Kidney capillary endothelial cell (primary cell): ENCODE results near the gene SQSTM1.
A peak's percentile ranks its signal among the peaks of the same experiment; 100 is the strongest.
"Not testable (repeated sequence)": the region's sequence is repeated elsewhere in the genome, so short reads cannot be mapped to it uniquely, and the experiment has no call there.

ENCODE experiments used
- DNase-seq: peaks from one replicate; pipeline ENCODE4 v3.0.0-alpha.2; 2018; ENCODE audit warnings: low spot score

The SQSTM1 gene

DNA sequence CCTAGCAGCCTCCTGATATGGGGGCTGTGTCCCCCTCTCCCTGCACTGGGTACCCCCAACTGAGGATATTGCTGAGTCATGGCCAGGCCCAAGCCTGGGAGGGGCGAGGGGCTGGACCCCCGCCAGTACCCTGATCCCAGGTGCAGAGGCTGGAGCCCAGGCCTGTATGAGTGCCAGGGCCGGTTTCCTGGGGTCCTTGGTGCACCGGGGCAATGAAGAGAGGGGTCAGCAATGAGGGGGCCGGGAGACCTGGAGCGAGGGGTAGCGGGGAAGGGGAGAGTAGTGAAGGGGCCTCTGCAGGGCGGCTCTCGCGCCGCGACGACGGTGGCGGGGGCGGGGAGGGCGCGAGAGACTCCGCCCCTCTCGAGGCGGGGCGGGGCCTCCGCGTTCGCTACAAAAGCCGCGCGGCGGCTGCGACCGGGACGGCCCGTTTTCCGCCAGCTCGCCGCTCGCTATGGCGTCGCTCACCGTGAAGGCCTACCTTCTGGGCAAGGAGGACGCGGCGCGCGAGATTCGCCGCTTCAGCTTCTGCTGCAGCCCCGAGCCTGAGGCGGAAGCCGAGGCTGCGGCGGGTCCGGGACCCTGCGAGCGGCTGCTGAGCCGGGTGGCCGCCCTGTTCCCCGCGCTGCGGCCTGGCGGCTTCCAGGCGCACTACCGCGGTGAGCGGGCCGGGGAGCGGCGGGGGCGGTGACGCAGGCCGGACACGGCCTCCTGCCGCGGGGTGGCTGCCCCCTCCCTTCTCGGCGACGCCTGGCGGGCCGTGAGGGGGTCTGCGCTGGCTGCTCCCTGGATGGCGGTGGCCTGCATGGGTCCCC lies at the start of gene SQSTM1:
Gene SQSTM1, plus strand, starts transcription at position 423 of the 815 bp plus-strand sequence. Its CDS starts 32 bp downstream, at position 455.
- DNase-seq: peak; percentile 79

DNA sequence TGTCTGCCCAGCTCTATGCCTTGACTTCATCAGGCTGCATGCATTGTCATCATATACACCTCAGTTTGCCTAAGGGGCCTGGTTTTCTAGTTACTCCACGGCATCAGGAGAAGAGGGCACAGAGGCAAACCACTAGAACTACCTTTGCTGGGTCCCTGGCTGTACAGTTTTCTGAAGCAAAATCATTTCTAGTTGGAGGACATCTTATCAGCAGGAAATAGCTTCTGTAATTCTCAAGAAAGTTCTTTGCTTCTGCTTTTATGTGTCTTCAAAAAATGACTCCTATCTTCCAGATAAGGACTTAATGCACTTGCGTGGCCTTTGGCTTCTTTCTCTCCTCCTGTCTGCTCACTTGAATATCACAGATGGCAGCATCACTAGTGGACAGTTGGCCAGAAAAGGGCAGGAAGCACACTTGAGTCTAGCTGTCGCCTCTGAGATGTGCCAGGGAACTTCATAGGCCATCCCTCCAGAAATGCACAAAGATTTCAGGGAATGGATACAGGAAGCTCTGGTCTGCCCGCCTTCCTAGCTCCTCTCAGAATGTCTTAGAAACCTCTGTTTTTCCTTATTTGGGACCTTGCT lies 49.3 kb upstream of the SQSTM1 start:
- DNase-seq: no peak

DNA sequence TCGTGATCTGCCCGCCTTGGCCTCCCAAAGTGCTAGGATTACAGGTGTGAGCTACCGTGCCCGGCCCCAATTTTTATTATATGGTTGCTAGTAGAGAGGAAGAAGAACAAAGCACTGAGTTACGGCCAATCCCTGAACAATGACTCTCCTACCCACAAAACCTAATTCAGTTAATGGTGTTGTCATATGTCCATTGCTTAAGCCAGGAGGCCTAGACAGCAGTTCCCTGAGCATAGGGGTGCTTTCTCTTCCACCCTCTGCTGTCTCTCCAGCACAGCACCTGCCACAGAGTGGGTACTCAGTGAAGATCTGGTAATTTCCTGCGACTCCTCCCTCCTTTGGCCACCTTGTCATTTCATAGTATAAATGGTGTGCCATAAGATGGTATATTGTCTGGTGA lies 48.4 kb upstream of the SQSTM1 start:
- no peak for DNase-seq

DNA sequence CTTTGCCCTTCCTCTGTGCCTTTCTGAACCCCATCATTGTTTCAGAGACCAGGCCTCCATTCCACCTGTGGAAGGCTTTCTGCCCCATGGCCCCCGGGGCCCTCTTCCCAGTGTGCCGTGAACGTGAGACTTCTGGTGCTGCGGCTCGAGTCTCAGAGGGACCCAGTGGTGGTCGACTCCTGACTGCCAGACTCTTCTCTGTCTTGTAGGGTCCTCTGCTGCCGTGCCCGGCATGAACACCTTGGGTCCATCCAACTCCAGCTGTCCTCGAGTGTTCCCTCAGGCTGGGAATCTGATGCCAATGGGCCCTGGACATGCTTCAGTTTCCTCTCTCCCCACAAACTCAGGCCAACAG lies 47.0 kb upstream of the SQSTM1 start:
- DNase-seq: no peak

DNA sequence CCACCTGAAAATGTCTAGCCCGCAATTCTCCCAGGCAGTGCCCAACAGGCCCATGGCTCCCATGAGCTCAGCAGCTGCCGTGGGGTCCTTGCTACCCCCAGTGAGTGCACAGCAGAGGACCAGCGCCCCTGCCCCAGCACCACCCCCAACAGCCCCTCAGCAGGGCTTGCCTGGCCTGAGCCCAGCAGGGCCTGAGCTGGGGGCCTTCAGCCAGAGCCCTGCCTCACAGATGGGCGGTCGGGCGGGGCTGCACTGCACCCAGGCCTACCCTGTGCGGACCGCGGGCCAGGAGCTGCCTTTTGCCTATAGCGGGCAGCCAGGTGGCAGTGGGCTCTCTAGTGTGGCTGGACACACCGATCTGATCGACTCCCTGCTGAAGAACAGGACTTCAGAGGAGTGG lies 46.3 kb upstream of the SQSTM1 start:
- no peak for DNase-seq

DNA sequence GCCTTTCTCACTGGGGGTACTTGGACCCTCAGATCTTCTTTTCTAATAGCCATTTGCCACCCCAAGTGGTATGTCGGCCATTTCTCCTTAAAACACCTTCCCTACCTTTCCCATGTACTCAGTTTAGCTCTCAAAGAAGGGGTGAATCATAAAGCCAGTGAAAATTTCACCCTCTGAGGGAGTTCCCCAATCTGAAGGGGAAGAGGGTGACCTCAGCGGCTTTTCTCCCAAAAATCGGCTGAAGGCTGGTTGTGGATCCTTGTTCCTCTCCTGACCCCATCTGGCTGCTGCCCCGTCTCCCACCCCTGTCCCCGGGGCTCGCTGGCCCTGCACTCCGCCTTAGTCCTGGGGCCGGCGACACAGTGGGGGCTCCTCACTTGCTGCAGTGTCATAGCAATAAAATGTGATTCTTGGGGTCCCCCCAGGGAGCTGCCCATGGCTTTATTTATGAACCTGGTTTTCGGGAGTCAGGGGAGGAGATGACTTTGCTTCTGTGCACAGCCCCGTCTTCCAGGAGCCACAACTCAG lies 44.2 kb upstream of the SQSTM1 start:
- no peak for DNase-seq

DNA sequence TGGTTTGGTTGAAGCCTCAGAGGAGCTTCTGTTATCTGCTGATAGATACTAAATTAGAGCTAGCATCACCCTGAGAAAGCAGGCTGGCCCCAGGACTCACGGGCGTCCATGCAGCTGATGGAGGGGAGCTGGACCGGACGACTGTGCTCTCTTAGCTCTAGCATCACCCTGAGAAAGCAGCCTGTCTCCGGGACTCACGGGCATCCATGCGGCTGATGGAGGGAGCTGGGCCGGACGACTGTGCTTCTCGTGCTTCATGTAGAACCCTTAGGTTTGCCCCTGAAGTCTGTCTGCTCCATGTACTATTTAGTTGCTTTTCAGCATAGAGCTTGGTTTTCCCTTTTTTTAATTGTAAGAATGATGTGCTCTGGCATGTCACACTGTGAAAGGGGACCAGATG lies 43.2 kb upstream of the SQSTM1 start:
- DNase-seq: no peak

DNA sequence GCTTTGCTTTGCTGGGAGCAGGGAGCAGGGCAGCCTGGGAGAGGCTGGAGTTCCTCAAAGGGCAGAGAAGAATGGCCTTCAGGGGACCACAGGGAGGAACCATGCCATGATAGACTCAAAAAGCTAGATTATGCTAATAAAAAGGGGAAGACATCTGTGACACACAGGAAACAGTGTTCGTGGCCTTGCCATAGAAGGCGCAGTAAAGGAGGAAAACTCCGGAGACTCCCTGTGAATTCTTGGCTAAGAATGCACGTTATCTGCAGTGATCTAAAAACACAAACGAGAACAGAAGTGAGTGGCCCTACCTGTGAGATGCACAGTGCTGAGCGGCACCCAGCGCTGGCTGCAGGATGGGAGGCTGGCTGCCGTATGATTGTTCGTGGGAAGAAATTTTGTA lies 42.8 kb upstream of the SQSTM1 start:
- DNase-seq: no peak

DNA sequence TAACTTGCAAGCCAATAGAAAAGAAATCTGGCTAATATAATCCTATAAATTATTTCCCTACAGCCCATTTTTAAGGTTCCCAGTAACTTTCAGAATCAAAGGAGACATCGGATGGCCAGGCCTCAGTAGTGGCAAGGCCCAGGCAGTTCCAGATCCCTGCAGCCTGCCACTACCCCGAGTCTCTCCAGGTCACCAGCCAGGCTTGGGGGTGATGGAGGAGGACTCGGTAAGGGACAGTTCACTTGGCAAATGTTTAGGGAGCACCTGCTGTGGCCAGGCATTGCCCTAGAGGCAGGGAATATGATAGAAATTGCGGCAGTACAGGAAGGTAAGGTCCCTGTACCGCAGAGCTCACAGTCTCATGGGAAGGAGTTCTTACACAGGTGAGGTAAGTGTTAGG lies 42.1 kb upstream of the SQSTM1 start:
- DNase-seq: no peak

DNA sequence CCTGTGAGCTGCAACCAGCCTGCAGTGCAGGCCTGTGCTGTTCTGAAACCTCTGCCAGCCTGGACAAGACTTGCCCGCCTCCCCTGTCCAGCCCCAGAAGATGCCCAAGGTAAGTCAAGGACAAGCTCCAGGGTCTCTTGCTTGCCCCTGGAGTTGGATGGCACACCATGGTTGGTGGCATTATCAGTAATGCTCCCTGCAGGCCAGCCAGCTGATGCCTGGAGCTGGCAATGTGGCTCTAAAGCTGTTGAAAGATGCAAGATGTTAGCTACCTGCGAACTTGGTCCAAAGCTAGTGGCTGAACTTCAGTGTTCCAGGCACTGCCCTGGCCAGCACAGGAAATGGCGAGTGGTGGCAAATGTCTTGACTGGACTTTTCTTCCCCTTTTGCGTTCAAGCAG lies 40.9 kb upstream of the SQSTM1 start:
- DNase-seq: no peak

DNA sequence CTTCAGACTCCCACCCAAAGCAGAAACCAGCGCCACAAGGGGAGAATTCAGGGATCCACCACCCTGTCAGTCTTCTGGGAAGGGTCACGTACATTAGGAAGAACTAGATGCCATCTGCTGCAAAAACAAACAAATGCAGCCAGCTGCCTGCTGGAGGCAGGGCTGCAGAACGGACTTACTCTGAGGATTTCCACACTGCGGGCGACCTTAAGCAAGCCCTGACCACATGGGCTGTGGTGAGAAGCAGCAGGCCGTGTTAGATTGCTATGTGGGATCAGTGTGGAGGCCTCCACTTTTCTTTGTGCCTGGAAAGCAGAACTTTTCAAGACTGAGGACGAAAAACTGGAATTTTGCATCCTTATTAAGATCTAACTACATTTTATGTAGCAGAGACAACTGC lies 40.3 kb upstream of the SQSTM1 start:
- no peak for DNase-seq

DNA sequence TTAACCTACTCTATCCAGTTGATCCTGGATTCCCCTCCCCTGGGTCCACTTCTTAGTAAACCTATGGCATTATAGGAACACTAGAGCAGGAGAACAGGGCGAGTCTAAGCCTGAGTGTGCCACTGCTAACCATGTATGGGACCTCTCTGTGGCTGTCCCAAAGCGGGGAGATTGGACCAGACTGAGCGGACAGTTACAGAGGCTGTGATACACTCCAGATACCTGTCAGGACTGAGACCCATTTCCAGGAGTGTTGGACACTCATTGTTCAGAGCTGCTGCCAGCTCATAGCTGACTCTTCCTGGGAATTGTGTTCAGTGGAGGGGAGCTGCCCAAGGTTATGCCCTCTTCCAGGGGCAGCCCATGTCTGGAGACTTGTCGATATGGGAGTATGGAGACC lies 38.9 kb upstream of the SQSTM1 start:
- DNase-seq: no peak

DNA sequence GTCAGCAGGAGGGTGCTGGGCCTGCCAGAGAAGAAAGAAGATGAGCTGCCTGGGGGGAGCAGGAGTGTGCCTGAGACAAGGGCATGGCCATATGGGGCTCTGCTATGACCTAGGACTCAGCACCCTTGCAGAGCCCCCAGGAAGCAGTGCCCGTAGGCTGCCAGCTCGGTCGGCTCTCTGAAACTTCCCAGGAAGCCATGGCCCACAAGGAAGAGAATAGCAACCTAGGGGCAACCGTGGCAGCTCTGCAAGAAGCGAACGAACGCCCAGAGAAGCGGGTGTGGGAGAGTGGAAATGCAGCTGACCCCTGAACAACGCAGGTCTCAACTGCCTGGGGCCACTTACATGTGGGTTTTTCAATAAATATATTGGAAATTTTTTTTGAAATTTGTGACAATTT lies 37.6 kb upstream of the SQSTM1 start:
- no peak for DNase-seq

DNA sequence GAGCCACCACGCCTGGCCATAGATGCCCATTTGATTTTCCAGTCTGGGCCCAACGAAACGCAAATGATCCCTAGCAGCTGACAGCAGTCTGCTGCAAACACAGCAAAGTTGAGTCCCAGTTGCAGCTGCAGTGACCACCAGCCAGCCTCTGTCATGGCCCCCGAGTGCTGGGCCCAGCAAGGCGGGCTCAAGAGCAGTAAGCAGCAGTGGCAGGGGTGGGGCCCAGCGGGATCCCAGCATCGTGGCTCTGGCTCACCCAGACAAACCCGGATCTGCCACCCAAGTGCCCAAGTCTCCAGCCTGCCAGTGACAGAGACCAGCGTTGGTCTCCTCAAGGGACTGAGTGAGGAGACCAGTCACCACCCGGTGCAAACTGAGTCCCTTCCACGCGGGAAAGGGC lies 33.8 kb upstream of the SQSTM1 start:
- no peak for DNase-seq

DNA sequence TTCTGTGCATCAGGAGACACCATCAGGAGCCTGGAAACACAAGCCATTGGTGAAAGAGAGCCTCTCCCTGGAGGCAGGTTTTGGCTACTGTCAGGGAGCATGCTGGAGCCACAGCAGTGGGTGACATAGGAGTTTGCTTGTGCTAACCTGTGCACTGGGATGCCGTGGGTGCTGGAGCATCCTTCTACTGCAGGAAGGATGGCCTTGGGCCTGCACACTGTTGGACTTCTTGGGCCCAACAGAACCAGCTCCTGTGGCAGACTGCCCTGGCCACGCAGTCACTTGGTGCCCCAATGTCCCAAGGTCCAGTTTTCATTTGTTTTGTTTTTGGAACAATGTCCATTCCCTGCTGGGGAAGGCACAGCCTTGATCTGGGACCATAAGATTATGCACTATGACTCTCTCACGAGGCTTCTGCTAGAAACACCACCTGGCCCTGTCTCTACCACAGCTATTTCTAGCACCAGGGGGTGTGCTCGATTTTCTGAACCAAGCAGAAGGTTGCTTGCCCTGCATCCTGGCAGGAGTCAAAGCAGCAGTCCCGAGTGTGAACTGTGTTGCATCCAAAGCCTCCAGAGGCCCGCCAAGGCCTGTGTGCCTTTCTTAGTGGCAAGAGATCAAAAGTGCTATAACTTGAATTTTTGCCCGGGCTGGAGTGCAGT lies 32.4 kb upstream of the SQSTM1 start:
- no peak for DNase-seq

DNA sequence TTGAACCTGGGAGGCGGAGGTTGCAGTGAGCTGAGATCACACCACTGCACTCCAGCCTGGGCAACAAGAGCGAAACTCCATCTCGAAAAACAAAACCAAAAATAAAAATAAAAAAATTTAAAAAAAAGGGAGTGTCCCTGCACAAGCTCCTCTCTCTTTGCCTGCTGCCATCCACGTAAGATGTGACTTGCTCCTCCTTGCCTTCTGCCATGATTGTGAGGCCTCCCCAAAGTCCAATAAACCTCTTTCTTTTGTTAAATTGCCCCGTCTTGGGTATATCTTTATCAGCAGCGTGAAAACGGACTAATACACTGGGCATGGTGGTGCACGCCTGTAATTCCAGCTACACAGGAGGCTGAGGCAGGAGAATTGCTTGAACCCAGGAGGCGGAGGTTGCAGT lies 31.4 kb upstream of the SQSTM1 start:
- not testable (repeated sequence) for DNase-seq

DNA sequence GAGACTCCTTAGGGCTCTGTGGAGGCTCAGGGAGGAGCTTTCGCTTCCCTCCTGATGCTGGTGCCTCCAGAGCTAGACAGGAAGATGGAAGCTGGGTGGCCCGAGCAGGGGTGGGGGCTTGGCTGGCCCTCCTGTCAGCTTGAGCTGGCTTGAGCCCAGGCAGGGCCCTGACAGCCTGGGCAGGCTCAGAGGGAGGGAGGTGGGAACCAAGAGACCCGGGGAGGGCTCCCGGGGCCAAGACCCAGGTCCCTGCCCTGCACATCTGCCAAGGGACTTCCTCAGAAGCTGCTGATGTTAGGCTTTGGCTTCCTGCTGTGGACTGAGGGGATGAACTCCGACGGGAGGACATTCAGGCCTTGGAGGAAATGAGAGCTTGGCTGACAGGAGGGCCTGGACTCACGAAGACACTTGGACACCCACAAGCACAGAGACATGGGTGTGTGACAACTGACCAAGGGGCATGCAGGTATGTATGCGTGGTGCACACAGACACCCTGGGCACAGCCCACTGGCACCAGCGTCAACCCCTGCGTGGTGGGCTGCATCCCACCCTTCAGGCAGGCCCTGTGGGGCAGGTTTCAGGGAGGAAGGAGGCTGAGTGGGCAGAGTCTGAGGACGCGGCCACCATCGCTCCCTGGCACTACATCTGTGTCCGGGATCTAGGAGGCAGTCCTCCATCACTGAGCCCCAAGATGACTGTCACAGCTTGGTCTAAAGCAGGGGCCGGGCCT lies 28.7 kb upstream of the SQSTM1 start:
- DNase-seq: no peak

DNA sequence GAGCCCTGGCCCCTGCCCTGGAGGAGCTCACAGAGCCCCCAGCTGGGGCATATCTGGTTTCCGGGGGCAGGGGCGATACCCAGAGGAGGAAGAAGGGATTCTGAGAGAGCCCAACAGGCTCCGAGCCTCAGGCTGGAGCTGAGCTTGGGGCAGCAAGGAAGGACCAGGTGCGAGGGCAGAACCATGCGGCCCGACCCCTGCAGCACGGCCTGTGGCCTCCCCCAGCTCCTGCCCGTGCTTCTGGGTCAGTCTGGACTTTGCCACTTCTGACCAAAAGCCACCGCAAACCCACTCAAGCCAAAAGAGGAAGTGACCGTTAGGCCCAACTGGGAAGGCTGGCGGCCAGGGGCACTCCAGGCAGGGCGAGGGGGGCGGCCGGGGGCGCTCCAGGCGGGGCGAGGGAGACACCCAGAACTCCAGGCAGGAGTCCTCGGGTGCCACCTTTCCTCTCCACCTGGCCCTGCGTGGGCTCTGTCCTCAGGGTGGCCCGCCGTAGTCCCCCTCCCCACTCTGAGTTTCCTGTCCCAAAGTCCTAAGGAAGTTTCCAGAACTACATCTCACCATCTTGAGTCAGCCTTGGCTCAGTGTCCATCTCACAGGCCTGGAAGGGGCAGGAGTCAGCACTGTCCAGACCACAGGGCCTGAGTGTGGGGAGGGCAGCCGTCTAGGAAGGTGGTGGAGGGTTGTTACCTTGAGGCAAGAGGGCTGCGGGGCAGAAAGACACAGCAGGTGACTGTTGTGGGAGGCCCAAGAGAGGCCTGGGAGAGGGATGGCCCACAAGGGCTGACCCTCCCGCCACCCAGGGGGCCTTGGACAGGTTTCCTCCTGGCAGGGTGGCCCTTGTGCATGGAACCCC lies 27.9 kb upstream of the SQSTM1 start:
- no peak for DNase-seq

DNA sequence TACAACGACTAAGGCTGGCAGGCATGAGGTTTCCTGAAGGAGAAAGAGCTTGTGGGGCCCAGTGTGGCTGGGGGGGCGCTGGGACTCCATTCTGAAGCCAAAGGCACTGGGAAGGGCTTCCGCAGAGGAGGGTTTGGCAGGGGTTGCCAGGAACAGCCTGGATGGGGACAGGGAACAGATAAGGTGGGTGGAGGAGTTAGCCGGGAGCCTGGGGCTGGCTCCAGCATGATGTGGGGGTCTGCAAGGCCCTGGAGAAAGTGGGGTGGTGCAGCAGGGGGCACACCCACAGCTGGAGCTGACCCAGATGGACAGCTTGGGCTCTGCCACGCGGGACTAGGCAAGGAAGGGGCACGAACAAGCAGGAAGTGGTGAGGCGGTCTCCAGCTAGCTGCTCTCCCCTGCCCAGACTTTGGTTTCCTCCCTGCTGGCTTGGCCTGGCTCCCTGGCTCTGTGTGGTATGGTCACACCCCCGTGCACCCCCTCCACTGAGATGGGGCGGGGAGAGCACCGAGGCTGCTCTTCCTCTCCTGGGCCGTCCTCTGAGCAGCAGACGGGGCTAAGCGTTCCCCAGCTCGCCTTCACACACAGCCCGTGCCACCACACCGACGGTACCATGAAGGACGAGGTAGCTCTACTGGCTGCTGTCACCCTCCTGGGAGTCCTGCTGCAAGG lies 27.1 kb upstream of the SQSTM1 start, which contains the start of gene LTC4S:
Gene LTC4S, plus strand, starts transcription at position 519 of the 672 bp plus-strand sequence. Its CDS starts 95 bp downstream, at position 614.
- DNase-seq: no peak

DNA sequence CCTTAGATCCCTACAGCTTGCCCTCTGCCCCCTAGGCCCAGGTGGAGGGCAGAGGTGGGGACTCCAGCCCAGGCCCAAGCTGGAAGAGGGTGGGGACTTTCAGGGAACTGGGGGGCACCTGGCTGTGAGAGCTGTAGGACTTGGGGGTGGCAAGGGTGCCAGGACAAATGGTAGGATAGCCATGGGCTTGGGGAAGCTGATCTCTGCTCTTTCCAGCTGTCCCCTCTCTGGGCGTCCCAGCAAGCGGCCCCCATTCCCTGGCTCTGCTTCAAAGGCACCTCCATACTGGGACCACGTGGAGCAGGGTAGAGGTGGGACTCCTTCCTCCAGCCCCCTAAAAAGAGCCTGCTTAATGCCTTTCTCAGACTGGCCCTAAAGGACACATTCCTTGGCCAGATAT lies 26.5 kb upstream of the SQSTM1 start:
- DNase-seq: no peak

DNA sequence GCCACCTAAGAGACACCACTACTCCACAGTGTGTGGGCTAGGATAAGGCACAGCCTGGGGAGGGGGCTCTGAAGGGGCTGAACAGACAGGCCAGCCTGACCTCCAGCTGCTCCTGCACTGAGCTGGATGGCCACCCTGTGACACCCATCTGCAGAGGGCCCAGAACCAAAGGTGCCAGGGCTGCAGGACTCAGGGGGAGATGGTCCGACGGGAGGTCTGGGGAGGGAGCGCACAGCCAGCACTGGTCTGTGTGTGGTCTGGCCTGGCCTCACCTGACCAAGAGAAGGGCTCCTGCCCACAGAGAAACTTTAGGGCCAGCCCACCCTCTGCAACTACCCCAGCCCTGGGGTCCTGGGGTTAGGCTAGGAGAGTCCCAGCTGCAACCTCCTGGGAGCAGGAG lies 26.1 kb upstream of the SQSTM1 start:
- no peak for DNase-seq
